Kidney (tissue), 14 donors: ENCODE results near the gene TTC28. TPM values are rescaled to one million over a fixed set of nuclear protein-coding genes. Genes with fewer than 3 reads are reported as not detected.
"Not testable (repeated sequence)": the region's sequence is repeated elsewhere in the genome, so short reads cannot be mapped to it uniquely, and the experiment has no call there.

Source experiments
- DNase-seq, 5 donors: peaks; one replicate each; pipeline ENCODE4 v3.0.0-alpha.2; 2013 to 2020
- FAIRE-seq: peaks from 2 replicates; lab custom pipeline; 2012; peaks lifted over from hg19 to GRCh38; lab: Jason Lieb, UNC
- H3K27ac ChIP-seq, 2 donors: one replicate each; pipeline ENCODE4 v1.7.0; 2013; ENCODE audit warnings: low read depth in 2 of 2, low read length in 2 of 2, inconsistent platforms in 1 of 2
- H3K27me3 ChIP-seq: one replicate; pipeline ENCODE4 v1.7.1; 2013; ENCODE audit warnings: low read length, inconsistent platforms; ENCODE audit not compliant: control insufficient read depth, insufficient read depth
- H3K36me3 ChIP-seq, 3 donors: one replicate each; pipeline versions ENCODE4 v1.7.0 to v1.7.1; 2013; ENCODE audit warnings: low read length in 3 of 3, control low read depth in 1 of 3, inconsistent platforms in 1 of 3; ENCODE audit not compliant: insufficient read depth in 3 of 3, control insufficient read depth in 2 of 3
- H3K4me1 ChIP-seq, 3 donors: one replicate each; pipeline versions ENCODE4 v1.7.0 to v1.7.1; 2013; ENCODE audit warnings: low read length in 3 of 3, inconsistent platforms in 1 of 3, low read depth in 1 of 3; ENCODE audit not compliant: control insufficient read depth in 2 of 3, insufficient read depth in 2 of 3
- H3K4me3 ChIP-seq, 3 donors: one replicate each; pipeline versions ENCODE4 v1.7.0 to v1.8.1; 2013; ENCODE audit warnings: low read length in 3 of 3, control low read depth in 1 of 3, inconsistent platforms in 1 of 3
- H3K9ac ChIP-seq, 3 donors: one replicate each; pipeline versions ENCODE4 v1.7.0 to v1.7.1; 2013; ENCODE audit warnings: low read length in 3 of 3, control low read depth in 1 of 3, inconsistent platforms in 1 of 3
- H3K9me3 ChIP-seq, 3 donors: one replicate each; pipeline versions ENCODE4 v1.7.0 to v1.7.1; 2013; ENCODE audit warnings: low read length in 3 of 3, control low read depth in 1 of 3, inconsistent platforms in 1 of 3; ENCODE audit not compliant: control insufficient read depth in 2 of 3, insufficient read depth in 1 of 3
- intact Hi-C: fragments of 100-400 bp; cut with DNase I; formaldehyde crosslinking; loops from one replicate; pipeline ENCODE4 v1.11.1; 2022
- polyA plus RNA-seq: library from polyadenylated mRNA; stranded (reverse); fragments of 350-450 nt; fragmentation: Illumina TruSeq; extraction: RNeasy Lipid Tissue Mini Kit (QIAGEN cat#74804); gene quantifications from one replicate; pipeline ENCODE4 v1.2.3, GENCODE V29; 2014; ENCODE audit warnings: low read depth, low replicate concordance; ENCODE audit not compliant: insufficient read depth
- total RNA-seq: library from RNA; stranded (reverse); fragmentation: NEBNext Ultra II Directional; extraction: Animal tissue kit (Norgen Biotek cat#: 25700); gene quantifications from one replicate; pipeline ENCODE4 v1.2.1, GENCODE V29; 2021
- TF ChIP-seq, protein P1 (sequence below): IDR thresholded peaks from 3 replicates; pipeline ENCODE4 v1.5.1; 2012; ENCODE audit warnings: mild to moderate bottlenecking, moderate library complexity, borderline replicate concordance; ENCODE audit not compliant: insufficient read depth; ENCODE audit errors: extremely low read depth
- donor health status: control.
- donor health status: control.
- donor health status: control.
- donor health status: control.
- donor health status: control.
- donor health status: DM: yes; HTN: yes; CAD: no.
- donor health status: Normal renal cell carcinoma (clear cell type).

Gene TTC28
- total and polyA plus RNA-seq, 2 donors from 2014 or later: 3.5 to 40.2 TPM

GRCh38 chr22:28093711-28094110, 585.9 kb downstream of the TTC28 start:
- FAIRE-seq: no peak
- H3K4me3 ChIP-seq: no peak overlapping the region
- H3K9ac ChIP-seq: no peak overlapping the region
- H3K36me3 ChIP-seq: peaks cover 3 to 9% (median 6%) of the 10 kb centered on the region in 3 donors
- no peaks in the 10 kb centered on the region for H3K4me1 ChIP-seq
- TF ChIP-seq, protein P1, sequence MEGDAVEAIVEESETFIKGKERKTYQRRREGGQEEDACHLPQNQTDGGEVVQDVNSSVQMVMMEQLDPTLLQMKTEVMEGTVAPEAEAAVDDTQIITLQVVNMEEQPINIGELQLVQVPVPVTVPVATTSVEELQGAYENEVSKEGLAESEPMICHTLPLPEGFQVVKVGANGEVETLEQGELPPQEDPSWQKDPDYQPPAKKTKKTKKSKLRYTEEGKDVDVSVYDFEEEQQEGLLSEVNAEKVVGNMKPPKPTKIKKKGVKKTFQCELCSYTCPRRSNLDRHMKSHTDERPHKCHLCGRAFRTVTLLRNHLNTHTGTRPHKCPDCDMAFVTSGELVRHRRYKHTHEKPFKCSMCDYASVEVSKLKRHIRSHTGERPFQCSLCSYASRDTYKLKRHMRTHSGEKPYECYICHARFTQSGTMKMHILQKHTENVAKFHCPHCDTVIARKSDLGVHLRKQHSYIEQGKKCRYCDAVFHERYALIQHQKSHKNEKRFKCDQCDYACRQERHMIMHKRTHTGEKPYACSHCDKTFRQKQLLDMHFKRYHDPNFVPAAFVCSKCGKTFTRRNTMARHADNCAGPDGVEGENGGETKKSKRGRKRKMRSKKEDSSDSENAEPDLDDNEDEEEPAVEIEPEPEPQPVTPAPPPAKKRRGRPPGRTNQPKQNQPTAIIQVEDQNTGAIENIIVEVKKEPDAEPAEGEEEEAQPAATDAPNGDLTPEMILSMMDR: no peak
- intact Hi-C loops: no loop called here
- no peak for DNase-seq
- H3K27ac ChIP-seq: no peak overlapping the region
- no peaks in the 10 kb centered on the region for H3K27me3 ChIP-seq
- H3K9me3 ChIP-seq: no peaks in the 10 kb centered on the region

GRCh38 chr22:28091486-28091885, 588.2 kb downstream of the TTC28 start:
- Histone ChIP-seq H3K27ac (no peak overlapping the region), H3K9ac (no peak overlapping the region), H3K36me3 (peaks cover 3% of the 10 kb centered on the region in 3 donors), H3K4me3 (no peak overlapping the region), H3K9me3 (no peaks in the 10 kb centered on the region), H3K4me1 (no peaks in the 10 kb centered on the region), H3K27me3 (no peaks in the 10 kb centered on the region)
- TF ChIP-seq, protein P1: no peak
- DNase-seq (no peak), FAIRE-seq (no peak)
- intact Hi-C loops: no loop called here

- intact Hi-C loops, H3K36me3 ChIP-seq, H3K27me3 ChIP-seq, H3K4me3 ChIP-seq, H3K9ac ChIP-seq, DNase-seq, H3K27ac ChIP-seq, H3K9me3 ChIP-seq, FAIRE-seq, H3K4me1 ChIP-seq: not testable (repeated sequence)
Observed at GRCh38 chr22:28089541-28089940, 590.1 kb downstream of the TTC28 start.

GRCh38 chr22:28077166-28077565, 602.5 kb downstream of the TTC28 start:
- H3K4me1 ChIP-seq: peaks cover 0 to 15% (median 7%) of the 10 kb centered on the region in 3 donors
- H3K27me3 ChIP-seq: no peaks in the 10 kb centered on the region
- no peak overlapping the region for H3K9ac ChIP-seq
- no peak overlapping the region for H3K4me3 ChIP-seq
- no peak for DNase-seq
- no peak overlapping the region for H3K27ac ChIP-seq
- no peak for FAIRE-seq
- H3K9me3 ChIP-seq: no peaks in the 10 kb centered on the region
- intact Hi-C loops: no loop called here
- no peaks in the 10 kb centered on the region for H3K36me3 ChIP-seq
- TF ChIP-seq, protein P1: no peak
